SK-N-MC (cell line): Measurements from ENCODE around the gene SCN1B.

Source experiments
- DNase-seq: peaks from one replicate; pipeline ENCODE4 v3.0.0-alpha.2; 2011; ENCODE audit warnings: low read depth, low spot score
- H3K27ac ChIP-seq: fragments of 200-600 bp; sonication (generic); 2 replicates; pipeline ENCODE4 v1.5.1; 2016; ENCODE audit warnings: mixed run types
- H3K36me3 ChIP-seq: fragments of 200-600 bp; sonication (generic); 2 replicates; pipeline ENCODE4 v1.6.1; 2017; ENCODE audit warnings: antibody characterized with exemption, low read length, mixed read lengths; ENCODE audit not compliant: insufficient read depth
- H3K4me3 ChIP-seq: fragments of 200-600 bp; sonication (generic); 2 replicates; pipeline ENCODE4 v1.5.1; 2016
- H3K9ac ChIP-seq: fragments of 200-600 bp; sonication (generic); 2 replicates; pipeline ENCODE4 v1.8.0; 2017; ENCODE audit warnings: mixed run types, mixed read lengths; ENCODE audit not compliant: insufficient read length
- H3K9me3 ChIP-seq: fragments of 200-600 bp; sonication (generic); 2 replicates; pipeline ENCODE4 v1.6.1; 2017; ENCODE audit warnings: low read depth, mild to moderate bottlenecking, antibody characterized with exemption, low read length, moderate library complexity, mixed read lengths
- EZH2 ChIP-seq: fragments of 200-600 bp; sonication (generic); IDR thresholded peaks from one replicate; pipeline ENCODE4 v1.6.1; 2017; ENCODE audit warnings: antibody characterized with exemption
- FOXP2 ChIP-seq: optimal IDR thresholded peaks from 2 replicates; pipeline ENCODE3; 2011; ENCODE audit warnings: mild to moderate bottlenecking, moderate library complexity; ENCODE audit not compliant: insufficient read depth; ENCODE audit errors: extremely low read length, control extremely low read depth
- POLR2AphosphoS5 ChIP-seq: IDR thresholded peaks from 2 replicates; pipeline ENCODE4 v1.6.1; 2012; ENCODE audit warnings: mild to moderate bottlenecking, low read depth, low read length, borderline replicate concordance

The SCN1B gene

GRCh38 chr19:35037716-35038622, 7.7 kb downstream of the SCN1B start:
- Histone ChIP-seq H3K9ac (no peak overlapping the region), H3K9me3 (no peaks in the 10 kb centered on the region), H3K4me3 (no peak overlapping the region), H3K27ac (no peak overlapping the region), H3K36me3 (no peaks in the 10 kb centered on the region)
- DNase-seq = no peak
- TF ChIP-seq FOXP2 (no peak), POLR2AphosphoS5 (no peak), EZH2 (no peak)

DNA sequence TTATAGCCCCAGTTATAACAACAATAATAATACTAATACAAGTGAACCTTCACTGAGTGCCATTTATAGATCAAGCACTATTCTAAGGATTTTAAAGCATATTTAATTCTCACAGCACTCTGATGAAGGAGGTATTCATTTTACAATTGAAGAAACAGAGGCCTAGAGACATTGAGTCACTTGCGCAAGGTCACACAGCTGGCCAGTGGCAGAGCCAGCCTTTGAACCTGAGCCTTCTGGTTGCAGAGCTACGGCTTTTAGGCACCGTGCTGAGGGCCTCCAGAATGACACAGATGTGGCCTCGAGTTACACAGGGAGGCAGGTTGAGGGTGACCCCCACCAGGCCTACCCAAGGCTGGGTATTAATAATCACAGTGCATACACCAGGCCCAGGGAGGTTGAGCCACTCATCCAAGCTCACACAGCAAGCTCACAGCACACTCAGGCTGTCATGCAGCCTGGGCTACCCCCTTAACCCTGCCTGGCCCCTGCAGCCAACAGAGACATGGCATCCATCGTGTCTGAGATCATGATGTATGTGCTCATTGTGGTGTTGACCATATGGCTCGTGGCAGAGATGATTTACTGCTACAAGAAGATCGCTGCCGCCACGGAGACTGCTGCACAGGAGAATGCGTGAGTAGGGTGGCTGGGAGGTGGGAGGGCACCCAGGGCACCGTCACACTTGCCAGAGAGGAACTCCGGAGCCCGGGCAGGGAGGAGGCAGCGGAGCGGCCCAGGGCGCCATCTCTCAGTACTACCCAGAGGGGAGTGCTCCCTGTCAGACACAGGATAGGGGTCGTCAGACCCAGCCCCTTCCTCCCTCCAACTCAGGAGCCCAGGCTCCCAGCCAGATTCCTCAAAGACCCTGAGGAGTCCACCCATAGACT, 8.6 kb downstream of the SCN1B start:
- Histone ChIP-seq H3K4me3 (no peak overlapping the region), H3K9me3 (no peaks in the 10 kb centered on the region), H3K27ac (no peak overlapping the region), H3K36me3 (no peaks in the 10 kb centered on the region), H3K9ac (no peak overlapping the region)
- DNase-seq = no peak
- TF ChIP-seq EZH2 = no peak
- no peak for TF ChIP-seq FOXP2
- no peak for TF ChIP-seq POLR2AphosphoS5

- H3K9me3 ChIP-seq = no peaks in the 10 kb centered on the region
- no peak overlapping the region for H3K4me3 ChIP-seq
- H3K9ac ChIP-seq = no peak overlapping the region
- TF ChIP-seq POLR2AphosphoS5 = no peak
- TF ChIP-seq FOXP2 = no peak
- no peak for TF ChIP-seq EZH2
- no peak overlapping the region for H3K27ac ChIP-seq
- no peak for DNase-seq
- H3K36me3 ChIP-seq = no peaks in the 10 kb centered on the region
Observed at GRCh38 chr19:35039881-35040825, 9.9 kb downstream of the SCN1B start.

DNA sequence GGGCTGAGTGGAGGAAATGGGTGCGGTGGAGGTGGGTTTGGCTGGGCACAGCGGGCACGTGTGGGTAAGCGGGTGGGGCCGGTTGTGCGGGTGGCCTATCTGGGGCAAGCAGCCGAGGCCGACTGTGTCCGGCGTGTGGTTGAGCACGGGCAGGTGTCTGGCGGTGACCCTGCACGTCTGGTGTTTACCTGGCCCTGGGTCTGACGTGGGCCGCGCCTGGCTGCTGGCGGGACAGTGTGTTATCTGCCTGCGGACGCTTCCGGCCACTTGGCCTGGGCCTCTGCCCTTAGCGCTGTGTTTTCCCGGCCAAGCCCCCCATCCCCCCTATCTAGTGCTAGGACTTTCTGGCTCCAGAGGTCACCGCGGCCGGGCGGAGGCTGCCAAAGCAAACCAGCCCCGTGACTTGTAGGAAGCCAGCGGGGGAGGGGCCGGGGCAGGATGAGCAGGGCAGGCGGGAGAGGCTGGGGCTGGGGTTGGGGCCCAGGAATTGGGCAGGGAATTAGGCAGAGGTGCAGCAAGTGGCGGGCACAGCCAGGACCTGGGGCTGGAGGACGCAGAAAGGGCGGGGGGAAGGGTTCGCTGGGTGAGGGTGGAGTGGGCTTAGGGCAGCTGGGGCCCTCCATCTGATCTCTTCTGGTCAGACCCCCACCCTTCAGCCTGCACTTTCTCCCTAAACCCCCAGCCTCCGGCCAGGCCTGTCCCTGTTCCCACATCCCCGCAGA, 10.7 kb downstream of the SCN1B start:
- H3K9ac ChIP-seq = no peak overlapping the region
- H3K27ac ChIP-seq = no peak overlapping the region
- TF ChIP-seq POLR2AphosphoS5 (no peak), EZH2 (no peak), FOXP2 (no peak)
- H3K36me3 ChIP-seq = no peaks in the 10 kb centered on the region
- H3K9me3 ChIP-seq = no peaks in the 10 kb centered on the region
- H3K4me3 ChIP-seq = no peak overlapping the region
- DNase-seq = no peak

GRCh38 chr19:35041548-35042055, 11.3 kb downstream of the SCN1B start, which contains the start of gene HPN:
Gene HPN, plus strand, starts transcription at chr19:35041721. Its CDS starts 786 bp downstream, at chr19:35042507.
- Histone ChIP-seq H3K4me3 (no peak within 1 kb of the TSS), H3K27ac (no peak within 1 kb of the TSS), H3K36me3 (no peaks in the 10 kb centered on the region), H3K9me3 (no peaks in the 10 kb centered on the region), H3K9ac (no peak within 1 kb of the TSS)
- TF ChIP-seq FOXP2 (no peak), POLR2AphosphoS5 (no peak), EZH2 (no peak)
- no peak for DNase-seq

DNA sequence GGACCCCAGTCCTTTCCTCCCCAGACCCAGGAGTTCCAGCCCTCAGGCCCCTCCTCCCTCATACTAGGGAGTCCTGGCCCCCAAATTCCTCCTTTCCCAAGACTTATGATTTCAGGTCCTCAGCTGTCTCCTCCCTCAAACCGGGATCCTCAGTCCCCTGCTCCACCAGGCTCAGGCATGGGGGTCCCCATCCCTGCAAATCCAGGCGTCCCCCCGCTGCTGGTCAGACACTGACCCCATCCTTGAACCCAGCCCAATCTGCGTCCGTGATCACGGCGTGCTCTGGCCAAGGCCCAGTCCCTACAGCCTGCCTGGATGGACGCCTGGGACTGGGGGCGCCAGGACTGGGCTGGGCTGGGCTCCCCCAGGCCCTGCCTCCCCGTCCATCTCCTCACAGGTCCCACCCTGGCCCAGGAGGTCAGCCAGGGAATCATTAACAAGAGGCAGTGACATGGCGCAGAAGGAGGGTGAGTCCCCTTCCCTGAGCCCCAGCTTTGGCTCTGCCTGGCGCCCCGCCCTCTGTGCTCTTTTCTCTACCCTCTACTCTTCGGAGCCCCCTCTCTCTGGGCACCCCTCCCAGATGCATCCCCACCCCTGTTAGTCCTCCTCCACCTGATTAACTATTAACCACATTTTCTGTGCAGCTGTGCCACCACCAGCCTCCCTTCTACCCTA, 11.9 kb downstream of the SCN1B start:
- Histone ChIP-seq H3K4me3 (no peak overlapping the region), H3K27ac (no peak overlapping the region), H3K9ac (no peak overlapping the region), H3K9me3 (no peaks in the 10 kb centered on the region), H3K36me3 (no peaks in the 10 kb centered on the region)
- DNase-seq = no peak
- TF ChIP-seq POLR2AphosphoS5 = no peak
- TF ChIP-seq FOXP2 = no peak
- no peak for TF ChIP-seq EZH2

GRCh38 chr19:35042954-35043604, 12.8 kb downstream of the SCN1B start:
- Histone ChIP-seq H3K4me3 (no peak overlapping the region), H3K9ac (no peak overlapping the region), H3K27ac (no peak overlapping the region), H3K9me3 (no peaks in the 10 kb centered on the region), H3K36me3 (no peaks in the 10 kb centered on the region)
- DNase-seq = no peak
- TF ChIP-seq FOXP2 (no peak), POLR2AphosphoS5 (no peak), EZH2 (no peak)
